GM12801 (cell line): ENCODE measurements around the gene ADCK1.

ENCODE experiments used
- CTCF ChIP-seq: IDR thresholded peaks from one replicate; pipeline ENCODE4 v1.5.1; 2011; ENCODE audit warnings: control low read depth; ENCODE audit not compliant: insufficient read length; ENCODE audit errors: extremely low read depth

The ADCK1 gene

GRCh38 chr14:77909911-77910310 lies 110.0 kb downstream of the ADCK1 start:
- TF ChIP-seq CTCF: no peak

DNA sequence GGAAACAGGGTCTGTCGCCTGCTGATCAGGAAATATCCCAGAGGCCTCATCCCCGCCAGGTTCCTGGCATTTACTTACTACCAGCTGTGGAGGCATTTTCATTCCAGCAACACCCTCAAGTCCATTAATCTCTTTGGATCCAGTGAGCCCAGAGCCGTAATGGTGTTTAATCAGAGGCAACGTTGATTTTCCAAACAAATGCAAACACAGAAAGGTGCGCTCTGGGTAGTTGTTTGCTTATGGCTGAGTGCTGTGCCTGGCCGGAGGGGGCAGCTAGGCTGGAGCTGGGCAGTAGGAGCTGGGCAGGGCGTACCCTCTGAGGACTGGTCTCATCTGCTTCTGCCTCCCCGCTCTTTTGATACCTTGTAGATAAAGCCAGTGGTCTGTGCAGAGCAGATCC lies 110.6 kb downstream of the ADCK1 start:
- TF ChIP-seq CTCF: no peak

GRCh38 chr14:77911356-77911755 lies 111.4 kb downstream of the ADCK1 start:
- no peak for TF ChIP-seq CTCF

DNA sequence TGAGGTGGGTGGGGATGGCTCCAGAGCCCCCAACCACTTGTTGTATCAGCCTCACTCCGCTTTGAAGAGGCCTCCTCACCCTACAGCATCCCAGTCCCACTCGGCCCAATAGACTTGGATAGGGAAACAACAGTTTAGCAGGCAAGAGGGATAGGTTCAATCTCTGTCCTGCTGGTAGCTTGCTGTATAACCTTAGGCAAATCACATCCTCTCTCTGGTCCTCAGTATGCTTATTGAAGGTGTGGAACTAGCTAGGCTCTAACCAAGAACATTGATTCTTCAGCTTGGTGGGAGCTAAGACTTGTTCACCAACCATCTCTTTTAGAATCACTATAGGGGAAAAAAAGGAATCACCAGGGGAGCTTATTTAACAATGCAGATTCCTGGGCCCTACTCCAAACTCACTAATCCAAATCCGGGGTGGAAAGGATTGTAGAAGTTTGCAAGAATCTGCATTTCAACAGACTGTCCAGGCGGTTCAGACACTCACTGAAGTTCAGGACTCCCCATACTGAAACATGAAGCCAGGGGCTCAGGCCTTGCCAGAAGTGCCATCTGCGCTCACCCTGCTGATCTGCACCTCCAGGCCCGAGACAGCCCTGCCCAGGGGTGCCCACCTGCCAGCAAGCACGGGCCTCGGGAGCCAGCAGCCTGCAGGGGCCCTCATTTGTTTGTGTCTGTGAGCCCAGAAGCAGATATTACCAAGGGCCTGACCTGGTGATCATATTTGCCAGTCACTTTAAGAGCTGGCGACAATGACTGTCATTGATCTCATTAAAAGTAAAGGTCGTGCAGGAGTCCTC lies 113.0 kb downstream of the ADCK1 start:
- TF ChIP-seq CTCF: no peak

- TF ChIP-seq CTCF: no peak
These were observed 114.3 kb downstream of the ADCK1 start for GRCh38 chr14:77914073-77914721.

DNA sequence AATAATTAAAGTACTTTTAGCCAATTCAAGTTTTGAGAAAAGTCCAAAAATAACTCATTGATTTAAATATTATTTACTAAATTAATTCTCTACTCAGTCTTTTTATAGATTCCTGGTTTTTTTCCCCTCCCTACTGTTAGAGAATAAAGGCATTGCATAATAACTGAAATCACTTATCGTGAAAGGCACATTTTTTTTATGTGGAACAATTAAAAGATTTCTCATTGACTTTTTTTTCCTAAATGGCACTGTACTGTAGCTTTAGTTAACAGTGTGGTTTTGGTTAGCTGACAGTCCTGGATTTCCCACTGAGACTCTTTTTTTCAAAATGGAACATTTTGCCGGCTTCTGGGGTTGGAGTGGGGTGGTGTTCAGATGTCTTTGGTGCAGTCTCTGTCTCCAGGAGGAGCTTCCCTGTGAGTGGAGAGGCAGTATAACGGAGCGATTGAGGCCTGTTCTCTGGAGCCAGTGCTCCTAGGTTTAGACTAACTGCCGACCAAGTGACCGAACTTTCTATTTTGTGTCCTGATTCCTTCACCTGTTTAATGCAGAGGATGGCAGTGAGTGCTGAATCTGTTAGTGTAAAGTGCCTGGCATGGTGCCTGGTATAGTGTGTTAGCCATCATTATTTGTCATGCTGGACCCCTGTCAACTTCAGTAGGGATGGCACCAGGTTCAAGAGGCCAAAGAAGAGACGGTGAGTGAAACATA lies 117.7 kb downstream of the ADCK1 start:
- no peak for TF ChIP-seq CTCF

DNA sequence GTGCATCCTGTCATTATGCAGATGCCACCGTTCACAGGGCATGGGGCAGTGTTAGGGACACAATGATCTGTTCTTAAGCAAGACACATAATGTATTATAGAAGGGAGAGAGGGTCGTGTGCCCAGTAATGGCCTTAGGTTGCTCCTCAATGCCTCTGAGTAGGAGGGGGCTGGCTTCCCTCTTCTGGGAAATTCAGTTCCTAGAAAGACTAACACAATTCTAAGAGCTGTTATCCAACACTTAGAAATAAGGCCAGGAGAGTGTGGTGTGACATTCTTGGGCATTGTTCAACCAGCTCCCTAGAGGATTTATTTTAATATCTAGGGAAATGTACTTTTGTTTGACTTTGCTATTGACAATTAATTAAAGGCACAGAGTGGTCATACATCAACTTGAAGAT lies 118.5 kb downstream of the ADCK1 start:
- no peak for TF ChIP-seq CTCF
